Esophagus muscularis mucosa (tissue), 4 donors: Measurements from ENCODE around the gene FAM131C. TPM values are rescaled to one million over a fixed set of nuclear protein-coding genes. Genes with fewer than 3 reads are reported as not detected.

ENCODE experiments used
- DNase-seq: peaks from one replicate; pipeline ENCODE4 v3.0.0-alpha.2; 2017; ENCODE audit errors: extremely low spot score
- H3K27ac ChIP-seq, 4 donors: fragments of 200-600 bp; sonication (generic); replicated peaks in 1 of 4; 1 replicate in 3 of 4; 2 replicates in 1 of 4; pipeline ENCODE4 v1.5.1; 2016 to 2019; ENCODE audit warnings: mild to moderate bottlenecking in 1 of 4
- H3K27me3 ChIP-seq, 4 donors: fragments of 200-600 bp; sonication (generic); one replicate each; pipeline versions ENCODE4 v1.5.1 to v1.6.0; 2016 to 2019
- H3K36me3 ChIP-seq, 4 donors: fragments of 200-600 bp; sonication (generic); one replicate each; pipeline ENCODE4 v1.5.1; 2016 to 2019
- H3K4me1 ChIP-seq, 4 donors: fragments of 200-600 bp; sonication (generic); one replicate each; pipeline ENCODE4 v1.5.1; 2016 to 2019
- H3K4me3 ChIP-seq, 4 donors: fragments of 200-600 bp; sonication (generic); 1 replicate in 2 of 4; 2 replicates in 2 of 4; pipeline ENCODE4 v1.5.1; 2016 to 2019; ENCODE audit warnings: mild to moderate bottlenecking in 4 of 4, moderate library complexity in 1 of 4
- H3K9me3 ChIP-seq, 4 donors: fragments of 200-600 bp; sonication (generic); 1 replicate in 3 of 4; 2 replicates in 1 of 4; pipeline ENCODE4 v1.5.1; 2016 to 2019
- CTCF ChIP-seq, 3 experiments: fragments of 200-600 bp in 2 of 3; fragments of 450-650 bp in 1 of 3; sonication (generic) in 2 of 3; IDR thresholded peaks; one replicate each; pipeline ENCODE4 v1.5.1; 2017 to 2019; ENCODE audit warnings: antibody characterized with exemption in 3 of 3, mild to moderate bottlenecking in 2 of 3, moderate library complexity in 1 of 3
- EP300 ChIP-seq: sonication (generic); formaldehyde crosslinking; IDR thresholded peaks from one replicate; pipeline ENCODE4 v1.6.1; 2017; ENCODE audit warnings: antibody characterized with exemption
- POLR2A ChIP-seq: fragments of 450-650 bp; IDR thresholded peaks from one replicate; pipeline ENCODE4 v1.6.1; 2017; ENCODE audit warnings: antibody characterized with exemption, moderate library complexity, mild to moderate bottlenecking, low read depth
- POLR2AphosphoS5 ChIP-seq, 2 donors: sonication (generic); formaldehyde crosslinking; IDR thresholded peaks; one replicate each; pipeline ENCODE4 v1.6.1; 2017; ENCODE audit warnings: antibody characterized with exemption in 2 of 2
- WGBS: methylation state at CpG from one replicate; pipeline ENCODE4 v1.1.5; 2018; 5-methylcytosine and 5-hydroxymethylcytosine counted together
- intact Hi-C: fragments of 100-400 bp; cut with DNase I; formaldehyde crosslinking; loops from one replicate; pipeline ENCODE4 v1.15.1; 2023
- total RNA-seq, 4 donors: library from RNA; depleted of rRNA; stranded (reverse); fragments of >200 nt; gene quantifications; one replicate each; pipeline versions ENCODE4 v1.1.0 to v1.2.1, GENCODE V29; 2016

The FAM131C gene
- total RNA-seq, 4 donors from 2014 or later = 0.33 to 0.39 TPM; not detected in 2

DNA sequence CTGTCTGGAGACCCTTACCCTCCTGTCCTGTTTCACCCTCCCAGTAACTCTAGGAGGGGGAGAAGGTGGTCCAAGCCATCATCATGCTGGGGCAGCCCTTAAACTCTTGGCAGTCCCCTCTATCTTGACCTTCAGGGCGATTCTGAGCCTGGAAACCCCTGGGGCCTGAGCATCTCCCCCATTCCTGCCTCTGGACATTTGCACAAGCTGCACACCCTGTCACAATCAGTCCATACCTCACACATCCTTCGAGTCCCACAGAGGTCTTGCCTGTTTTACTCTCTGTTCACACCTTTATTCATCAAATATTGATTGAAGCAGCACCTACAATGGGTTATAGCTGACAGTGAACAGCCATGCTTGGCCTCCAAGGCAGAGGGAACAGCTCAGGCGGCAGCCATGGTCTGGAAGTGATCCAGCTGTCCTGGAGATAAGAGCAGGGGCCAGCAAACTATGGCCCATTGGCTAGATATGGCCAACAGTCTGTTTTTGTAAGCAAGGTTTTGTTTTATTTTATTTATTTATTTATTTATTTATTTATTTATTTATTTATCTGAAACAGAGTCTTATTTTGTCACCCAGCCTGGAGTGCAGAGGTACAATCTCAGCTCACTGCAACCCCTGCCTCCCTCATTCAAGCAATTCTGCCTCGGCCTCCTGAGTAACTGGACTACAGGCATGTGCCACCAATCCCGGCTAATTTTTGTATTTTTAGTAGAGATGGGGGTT, 7.1 kb upstream of the FAM131C start:
- DNase-seq = no peak
- intact Hi-C loops = loop anchor here (2.0 kb wide), 1 partner anchor 164 kb away; no protein-coding TSS in a partner anchor
- H3K9me3 ChIP-seq = no peaks in the 10 kb centered on the region
- WGBS = 95% methylated on average over 5 of the region's 5 CpGs
- H3K4me3 ChIP-seq = no peak overlapping the region
- no peak overlapping the region for H3K27ac ChIP-seq
- no peak for TF ChIP-seq POLR2A
- H3K36me3 ChIP-seq = no peaks in the 10 kb centered on the region
- peaks cover 9 to 30% (median 18%) of the 10 kb centered on the region in 4 donors for H3K4me1 ChIP-seq
- H3K27me3 ChIP-seq = no peaks in the 10 kb centered on the region

DNA sequence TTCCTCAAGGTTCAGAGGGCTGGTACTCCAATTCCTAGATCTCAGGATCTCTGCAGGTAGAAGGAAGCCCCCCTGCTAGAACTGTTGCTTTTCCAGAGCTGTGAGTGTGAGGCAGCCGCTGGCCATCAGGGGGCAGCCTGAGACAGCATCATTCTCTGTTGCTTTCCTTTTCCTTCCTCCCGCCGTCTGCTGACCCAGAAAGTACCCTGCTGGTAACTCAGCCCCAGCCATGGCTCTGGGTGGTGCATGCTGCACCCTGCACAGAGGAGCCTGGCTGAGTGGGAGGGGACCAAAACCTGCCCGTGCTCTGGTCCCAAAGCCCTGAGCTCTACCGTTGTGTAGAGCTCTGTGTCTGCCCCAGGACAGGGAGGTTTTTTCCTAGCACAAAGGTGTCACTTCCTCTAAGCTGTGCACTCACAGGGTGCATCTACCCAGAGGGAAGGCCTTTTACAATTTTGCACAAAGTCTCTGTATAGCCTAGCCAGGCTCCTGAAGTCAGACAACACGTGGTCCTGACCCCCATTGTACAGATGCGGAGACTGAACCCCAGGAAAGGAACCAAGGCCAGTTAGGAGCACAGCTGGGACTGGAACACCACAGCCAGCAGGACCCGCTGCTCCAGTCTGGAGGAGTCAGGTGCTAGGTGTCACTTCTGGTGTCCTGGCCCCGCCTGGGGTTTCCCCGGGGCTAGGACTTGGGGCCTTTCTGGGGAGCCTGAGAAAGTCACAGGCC, 5.6 kb upstream of the FAM131C start:
- TF ChIP-seq CTCF (IDR thresholded peaks at IDR 0.05) (peak; percentile 85 to 98 (median 85)), POLR2AphosphoS5 (IDR thresholded peaks at IDR 0.05) (peak in 1 of 2 donors; percentile 39), POLR2A (no peak), EP300 (no peak)
- no peaks in the 10 kb centered on the region for H3K9me3 ChIP-seq
- DNase-seq = peak; percentile 95
- H3K4me3 ChIP-seq = no peak overlapping the region
- no peak overlapping the region for H3K27ac ChIP-seq
- H3K36me3 ChIP-seq = no peaks in the 10 kb centered on the region
- intact Hi-C loops = loop anchor here (1.0 to 10.0 kb wide), 2 partner anchors 108 to 286 kb away; partner anchors contain the start of gene SZRD1
- 0% methylated on average over 3 of the region's 10 CpGs for WGBS
- no peaks in the 10 kb centered on the region for H3K27me3 ChIP-seq
- peaks cover 24 to 40% (median 32%) of the 10 kb centered on the region in 4 donors for H3K4me1 ChIP-seq

- H3K27ac ChIP-seq = no peak overlapping the region
- intact Hi-C loops = loop anchor here (10.0 kb wide), 1 partner anchor 287 kb away; the partner anchor contains the start of gene SZRD1
- no peak for DNase-seq
These were observed 4.2 kb upstream of the FAM131C start for GRCh38 chr1:16077406-16078245.

DNA sequence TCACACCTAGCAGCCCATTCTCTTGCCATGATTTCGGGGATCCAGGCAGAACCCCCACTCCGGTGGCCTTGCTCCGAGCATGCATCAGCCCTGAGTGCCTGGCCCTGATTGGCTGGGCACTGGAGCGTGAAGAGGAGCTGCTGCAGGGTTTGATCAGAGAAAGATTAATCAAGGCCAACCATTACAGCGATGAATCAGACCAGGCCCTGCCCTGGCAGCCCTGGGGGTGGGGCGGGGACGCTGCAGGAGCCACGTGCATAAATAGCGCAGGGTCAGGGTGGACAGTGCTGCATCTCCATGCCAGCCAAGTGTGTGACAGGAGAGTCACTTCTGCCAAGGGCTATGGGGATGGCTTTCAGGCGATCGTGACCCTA, 3.4 kb upstream of the FAM131C start:
- peaks cover 0 to 9% (median 2%) of the 10 kb centered on the region in 4 donors for H3K27me3 ChIP-seq
- no peaks in the 10 kb centered on the region for H3K9me3 ChIP-seq
- no peak for DNase-seq
- peaks cover 38 to 46% (median 39%) of the 10 kb centered on the region in 4 donors for H3K4me1 ChIP-seq
- intact Hi-C loops = loop anchor here (10.0 kb wide), 1 partner anchor 288 kb away; the partner anchor contains the start of gene SZRD1
- no peak overlapping the region for H3K27ac ChIP-seq
- H3K4me3 ChIP-seq = no peak overlapping the region
- TF ChIP-seq CTCF (IDR thresholded peaks at IDR 0.05) (no peak), POLR2A (no peak), EP300 (no peak), POLR2AphosphoS5 (IDR thresholded peaks at IDR 0.05) (no peak)
- no peaks in the 10 kb centered on the region for H3K36me3 ChIP-seq
- WGBS = 81% methylated on average over 11 of the region's 11 CpGs

More at GRCh38 chr1:16077406-16078245, 4.2 kb upstream of the FAM131C start:
- no peak for TF ChIP-seq POLR2A
- TF ChIP-seq POLR2AphosphoS5 (IDR thresholded peaks at IDR 0.05) = no peak
- TF ChIP-seq EP300 = no peak
- H3K4me3 ChIP-seq = no peak overlapping the region
- H3K4me1 ChIP-seq = peaks cover 38 to 46% (median 45%) of the 10 kb centered on the region in 4 donors
- no peaks in the 10 kb centered on the region for H3K9me3 ChIP-seq
- H3K27me3 ChIP-seq = peaks cover 0 to 7% (median 2%) of the 10 kb centered on the region in 4 donors
- no peaks in the 10 kb centered on the region for H3K36me3 ChIP-seq
- 93% methylated on average over 12 of the region's 12 CpGs for WGBS

GRCh38 chr1:16076031-16076864, 2.8 kb upstream of the FAM131C start:
- Histone ChIP-seq H3K36me3 (no peaks in the 10 kb centered on the region), H3K9me3 (no peaks in the 10 kb centered on the region), H3K27me3 (peaks cover 0 to 9% (median 2%) of the 10 kb centered on the region in 4 donors), H3K4me3 (no peak overlapping the region), H3K27ac (no peak overlapping the region), H3K4me1 (peaks cover 38 to 46% (median 39%) of the 10 kb centered on the region in 4 donors)
- WGBS = 79% methylated on average over 8 of the region's 14 CpGs
- TF ChIP-seq POLR2A (no peak), CTCF (IDR thresholded peaks at IDR 0.05) (no peak), POLR2AphosphoS5 (IDR thresholded peaks at IDR 0.05) (peak in 1 of 2 donors; percentile 6), EP300 (no peak)
- no peak for DNase-seq
- intact Hi-C loops = loop anchor here (10.0 kb wide), 1 partner anchor 289 kb away; the partner anchor contains the start of gene SZRD1
